ENCODE data around the gene GNAL.

DNA sequence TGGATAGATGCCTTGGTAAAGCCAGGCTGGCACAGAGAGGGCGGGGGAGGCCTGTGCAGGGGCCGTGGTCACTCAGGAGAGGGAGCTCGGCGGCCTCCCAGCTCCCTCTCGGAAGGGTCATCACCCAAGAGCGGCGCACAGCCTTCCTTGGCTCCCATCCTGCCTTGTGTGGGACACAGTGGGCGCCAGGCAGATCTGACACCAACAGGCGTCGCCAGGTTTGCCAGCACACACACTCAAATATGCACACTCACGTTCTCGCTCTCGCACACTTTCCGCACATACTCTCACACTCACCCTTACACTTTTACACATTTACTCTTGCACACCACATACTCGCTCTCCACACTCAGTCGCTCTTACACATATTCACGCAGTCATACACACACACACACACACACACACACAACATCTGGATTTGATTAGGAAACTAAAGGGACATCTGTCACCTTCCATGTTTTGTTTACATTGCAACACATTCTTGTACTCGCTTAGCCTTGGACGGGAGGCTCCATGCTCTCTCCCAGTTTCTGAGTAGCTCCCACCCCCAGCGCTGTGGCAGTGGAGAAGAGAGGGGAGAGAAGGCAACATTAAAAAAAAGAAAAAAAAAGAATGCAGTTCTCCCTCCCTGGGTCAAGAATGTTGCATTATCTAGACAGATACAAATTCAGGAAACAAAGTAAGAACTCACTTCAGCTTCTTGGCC is 172.7 kb downstream of the GNAL start:
- TF ChIP-seq, protein P1, sequence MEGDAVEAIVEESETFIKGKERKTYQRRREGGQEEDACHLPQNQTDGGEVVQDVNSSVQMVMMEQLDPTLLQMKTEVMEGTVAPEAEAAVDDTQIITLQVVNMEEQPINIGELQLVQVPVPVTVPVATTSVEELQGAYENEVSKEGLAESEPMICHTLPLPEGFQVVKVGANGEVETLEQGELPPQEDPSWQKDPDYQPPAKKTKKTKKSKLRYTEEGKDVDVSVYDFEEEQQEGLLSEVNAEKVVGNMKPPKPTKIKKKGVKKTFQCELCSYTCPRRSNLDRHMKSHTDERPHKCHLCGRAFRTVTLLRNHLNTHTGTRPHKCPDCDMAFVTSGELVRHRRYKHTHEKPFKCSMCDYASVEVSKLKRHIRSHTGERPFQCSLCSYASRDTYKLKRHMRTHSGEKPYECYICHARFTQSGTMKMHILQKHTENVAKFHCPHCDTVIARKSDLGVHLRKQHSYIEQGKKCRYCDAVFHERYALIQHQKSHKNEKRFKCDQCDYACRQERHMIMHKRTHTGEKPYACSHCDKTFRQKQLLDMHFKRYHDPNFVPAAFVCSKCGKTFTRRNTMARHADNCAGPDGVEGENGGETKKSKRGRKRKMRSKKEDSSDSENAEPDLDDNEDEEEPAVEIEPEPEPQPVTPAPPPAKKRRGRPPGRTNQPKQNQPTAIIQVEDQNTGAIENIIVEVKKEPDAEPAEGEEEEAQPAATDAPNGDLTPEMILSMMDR (IDR thresholded peaks at IDR 0.05) = no peak
- TF ChIP-seq POLR2A (IDR thresholded peaks at IDR 0.05) = no peak

Data from thyroid gland (tissue), 4 donors.